Astrocyte (in vitro differentiated cells and primary cell): ENCODE measurements around the gene CA14.

Experiments used
- EZH2 ChIP-seq: IDR thresholded peaks from 2 replicates; pipeline ENCODE4 v1.6.1; 2012; ENCODE audit warnings: mild to moderate bottlenecking, low read length, inconsistent platforms; ENCODE audit not compliant: insufficient read depth
- TF ChIP-seq, protein P1 (sequence below): IDR thresholded peaks from 2 replicates; pipeline ENCODE4 v1.5.1; 2011; ENCODE audit warnings: low read depth, mild to moderate bottlenecking, inconsistent platforms, low read length, moderate library complexity; ENCODE audit not compliant: insufficient read depth

- no peak for TF ChIP-seq EZH2
- TF ChIP-seq, protein P1, sequence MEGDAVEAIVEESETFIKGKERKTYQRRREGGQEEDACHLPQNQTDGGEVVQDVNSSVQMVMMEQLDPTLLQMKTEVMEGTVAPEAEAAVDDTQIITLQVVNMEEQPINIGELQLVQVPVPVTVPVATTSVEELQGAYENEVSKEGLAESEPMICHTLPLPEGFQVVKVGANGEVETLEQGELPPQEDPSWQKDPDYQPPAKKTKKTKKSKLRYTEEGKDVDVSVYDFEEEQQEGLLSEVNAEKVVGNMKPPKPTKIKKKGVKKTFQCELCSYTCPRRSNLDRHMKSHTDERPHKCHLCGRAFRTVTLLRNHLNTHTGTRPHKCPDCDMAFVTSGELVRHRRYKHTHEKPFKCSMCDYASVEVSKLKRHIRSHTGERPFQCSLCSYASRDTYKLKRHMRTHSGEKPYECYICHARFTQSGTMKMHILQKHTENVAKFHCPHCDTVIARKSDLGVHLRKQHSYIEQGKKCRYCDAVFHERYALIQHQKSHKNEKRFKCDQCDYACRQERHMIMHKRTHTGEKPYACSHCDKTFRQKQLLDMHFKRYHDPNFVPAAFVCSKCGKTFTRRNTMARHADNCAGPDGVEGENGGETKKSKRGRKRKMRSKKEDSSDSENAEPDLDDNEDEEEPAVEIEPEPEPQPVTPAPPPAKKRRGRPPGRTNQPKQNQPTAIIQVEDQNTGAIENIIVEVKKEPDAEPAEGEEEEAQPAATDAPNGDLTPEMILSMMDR, result no peak
These were observed 1.4 kb upstream of the CA14 start for GRCh38 chr1:150256198-150256553.
